NT2/D1 (cell line): ENCODE results near the gene CFLAR.

ENCODE experiments used
- SUZ12 ChIP-seq: IDR thresholded peaks from 2 replicates; pipeline ENCODE4 v1.6.1; 2011; ENCODE audit not compliant: insufficient read length, insufficient read depth; ENCODE audit errors: extremely low read depth
- YY1 ChIP-seq: IDR thresholded peaks from 2 replicates; pipeline ENCODE4 v1.6.1; 2011; ENCODE audit not compliant: insufficient read length, insufficient read depth
- ZNF274 ChIP-seq: IDR thresholded peaks from 2 replicates; pipeline ENCODE4 v1.6.1; 2011; ENCODE audit warnings: mild to moderate bottlenecking, low read depth, low read length

- TF ChIP-seq YY1: no peak
- TF ChIP-seq ZNF274: no peak
- TF ChIP-seq SUZ12: no peak
Observed at GRCh38 chr2:201156640-201157039, 40.7 kb downstream of the CFLAR start.
